GM08714 (cell line): ENCODE measurements around the gene TMX1.

Experiments used
- H3K4me3 ChIP-seq: fragments of 200-500 bp; sonication (Bioruptor generic); 2 replicates; pipeline ENCODE4 v1.5.1; 2014; ENCODE audit warnings: mild to moderate bottlenecking, low read length, inconsistent platforms
- ZNF274 ChIP-seq: IDR thresholded peaks from 2 replicates; pipeline ENCODE4 v1.6.1; 2012; ENCODE audit warnings: mild to moderate bottlenecking, low read depth, low read length

TMX1 gene

GRCh38 chr14:51224551-51224950 lies 15.5 kb upstream of the TMX1 start:
- no peak for TF ChIP-seq ZNF274
- H3K4me3 ChIP-seq = no peak overlapping the region

- TF ChIP-seq ZNF274 = no peak
- no peak overlapping the region for H3K4me3 ChIP-seq
Measured at GRCh38 chr14:51225751-51226150, 14.3 kb upstream of the TMX1 start.

GRCh38 chr14:51228391-51228790 lies 11.7 kb upstream of the TMX1 start:
- no peak for TF ChIP-seq ZNF274
- H3K4me3 ChIP-seq = no peak overlapping the region

GRCh38 chr14:51228890-51229289 lies 11.2 kb upstream of the TMX1 start:
- no peak for TF ChIP-seq ZNF274
- H3K4me3 ChIP-seq = no peak overlapping the region

- TF ChIP-seq ZNF274 = no peak
Measured at GRCh38 chr14:51236314-51236713, 3.7 kb upstream of the TMX1 start.

GRCh38 chr14:51240804-51241380 lies 845 bp downstream of the TMX1 start:
- peak overlapping the region; percentile 74 for H3K4me3 ChIP-seq
- no peak for TF ChIP-seq ZNF274

More at GRCh38 chr14:51236314-51236713, 3.7 kb upstream of the TMX1 start:
- no peak overlapping the region for H3K4me3 ChIP-seq

- peak overlapping the region; percentile 34 for H3K4me3 ChIP-seq
- TF ChIP-seq ZNF274 = no peak
Measured at GRCh38 chr14:51242545-51243490, 2.8 kb downstream of the TMX1 start.

GRCh38 chr14:51244591-51244990 lies 4.5 kb downstream of the TMX1 start:
- H3K4me3 ChIP-seq = no peak overlapping the region

GRCh38 chr14:51246032-51246431 lies 6.0 kb downstream of the TMX1 start:
- TF ChIP-seq ZNF274 = no peak
- no peak overlapping the region for H3K4me3 ChIP-seq

More at GRCh38 chr14:51244591-51244990, 4.5 kb downstream of the TMX1 start:
- no peak for TF ChIP-seq ZNF274

- H3K4me3 ChIP-seq = no peak overlapping the region; the same call in 1 of the 2 replicates
- no peak for TF ChIP-seq ZNF274
Measured at GRCh38 chr14:51248016-51248987, 8.3 kb downstream of the TMX1 start.

- no peak overlapping the region for H3K4me3 ChIP-seq
- no peak for TF ChIP-seq ZNF274
Measured at GRCh38 chr14:51251486-51251885, 11.4 kb downstream of the TMX1 start.

- no peak overlapping the region for H3K4me3 ChIP-seq
- no peak for TF ChIP-seq ZNF274
Measured at GRCh38 chr14:51253880-51254279, 13.8 kb downstream of the TMX1 start.

- TF ChIP-seq ZNF274 = no peak
- H3K4me3 ChIP-seq = no peak overlapping the region
Measured at GRCh38 chr14:51258280-51258679, 18.2 kb downstream of the TMX1 start.

GRCh38 chr14:51258788-51259187 lies 18.7 kb downstream of the TMX1 start:
- H3K4me3 ChIP-seq = no peak overlapping the region
- TF ChIP-seq ZNF274 = no peak
